ENCODE results near the gene TMEM44.
"Not testable (repeated sequence)": the region's sequence is repeated elsewhere in the genome, so short reads cannot be mapped to it uniquely, and the experiment has no call there.

The TMEM44 gene

GRCh38 chr3:194640829-194641228 lies 7.6 kb upstream of the TMEM44 start:
- DNase-seq: no peak

- no peak for DNase-seq
These were observed 5.9 kb upstream of the TMEM44 start for GRCh38 chr3:194638991-194639605.

GRCh38 chr3:194637541-194638400 lies 4.6 kb upstream of the TMEM44 start:
- no peak for DNase-seq

- no peak for DNase-seq
These were observed 3.8 kb upstream of the TMEM44 start for GRCh38 chr3:194637066-194637465.

GRCh38 chr3:194632809-194633348 lies 340 bp downstream of the TMEM44 start:
- no peak for DNase-seq

GRCh38 chr3:194632226-194632808 lies 902 bp downstream of the TMEM44 start:
- no peak for DNase-seq

GRCh38 chr3:194631696-194632095 lies 1.5 kb downstream of the TMEM44 start:
- DNase-seq: no peak

- not testable (repeated sequence) for DNase-seq
These were observed 2.5 kb downstream of the TMEM44 start for GRCh38 chr3:194630681-194631080.

- DNase-seq: no peak
These were observed 8.3 kb downstream of the TMEM44 start for GRCh38 chr3:194624956-194625355.

GRCh38 chr3:194623449-194624290 lies 9.5 kb downstream of the TMEM44 start:
- no peak for DNase-seq

- no peak for DNase-seq
These were observed 10.4 kb downstream of the TMEM44 start for GRCh38 chr3:194622621-194623340.

- no peak for DNase-seq
These were observed 11.3 kb downstream of the TMEM44 start for GRCh38 chr3:194621947-194622346.

GRCh38 chr3:194620196-194620595 lies 13.0 kb downstream of the TMEM44 start:
- DNase-seq: no peak

- DNase-seq: no peak
These were observed 13.5 kb downstream of the TMEM44 start for GRCh38 chr3:194619741-194620140.

- DNase-seq: no peak
These were observed 14.2 kb downstream of the TMEM44 start for GRCh38 chr3:194618858-194619608.

- DNase-seq: no peak
These were observed 15.4 kb downstream of the TMEM44 start for GRCh38 chr3:194617827-194618226.

GRCh38 chr3:194617143-194617671 lies 16.0 kb downstream of the TMEM44 start:
- DNase-seq: no peak

GRCh38 chr3:194615226-194615625 lies 18.0 kb downstream of the TMEM44 start:
- no peak for DNase-seq

- no peak for DNase-seq
These were observed 21.0 kb downstream of the TMEM44 start for GRCh38 chr3:194612221-194612620.

GRCh38 chr3:194610689-194611088 lies 22.5 kb downstream of the TMEM44 start:
- DNase-seq: no peak

- no peak for DNase-seq
These were observed 23.6 kb downstream of the TMEM44 start for GRCh38 chr3:194609601-194610000.
